Mucosa of stomach (tissue), 1 donor: ENCODE results near the gene PI4KA.
"Not testable (repeated sequence)": the region's sequence is repeated elsewhere in the genome, so short reads cannot be mapped to it uniquely, and the experiment has no call there.

Source experiments
- H3K27me3 ChIP-seq: one replicate; pipeline ENCODE4 v1.7.0; 2013; ENCODE audit warnings: mild to moderate bottlenecking, low read length; ENCODE audit not compliant: control insufficient read depth, insufficient read depth
- H3K36me3 ChIP-seq: one replicate; pipeline ENCODE4 v1.7.0; 2013; ENCODE audit warnings: low read length; ENCODE audit not compliant: control insufficient read depth, insufficient read depth
- H3K4me1 ChIP-seq: one replicate; pipeline ENCODE4 v1.7.0; 2013; ENCODE audit warnings: mild to moderate bottlenecking, low read length; ENCODE audit not compliant: control insufficient read depth, insufficient read depth
- H3K4me3 ChIP-seq: one replicate; pipeline ENCODE4 v1.7.0; 2013; ENCODE audit warnings: low read length
- H3K9ac ChIP-seq: one replicate; pipeline ENCODE4 v1.7.0; 2013; ENCODE audit warnings: mild to moderate bottlenecking, low read length, moderate library complexity
- H3K9me3 ChIP-seq: one replicate; pipeline ENCODE4 v1.7.0; 2013; ENCODE audit warnings: mild to moderate bottlenecking, low read length, moderate library complexity; ENCODE audit not compliant: control insufficient read depth
- donor health status: Pancreatic carcinoma.

PI4KA gene

GRCh38 chr22:20857838-20858614, 585 bp downstream of the PI4KA start:
- Histone ChIP-seq H3K4me3 (peak overlapping the region; percentile 40), H3K4me1 (peaks cover 23% of the 10 kb centered on the region), H3K9ac (peak overlapping the region; percentile 78), H3K9me3 (no peaks in the 10 kb centered on the region), H3K36me3 (no peaks in the 10 kb centered on the region), H3K27me3 (no peaks in the 10 kb centered on the region)

- H3K36me3 ChIP-seq, result no peaks in the 10 kb centered on the region
- no peak overlapping the region for H3K4me3 ChIP-seq
- peaks cover 23% of the 10 kb centered on the region for H3K4me1 ChIP-seq
- no peaks in the 10 kb centered on the region for H3K27me3 ChIP-seq
- no peaks in the 10 kb centered on the region for H3K9me3 ChIP-seq
- peak overlapping the region; percentile 78 for H3K9ac ChIP-seq
Measured at GRCh38 chr22:20857247-20857643, 1.4 kb downstream of the PI4KA start.

GRCh38 chr22:20853236-20853660, 5.4 kb downstream of the PI4KA start:
- Histone ChIP-seq H3K4me3 (no peak overlapping the region), H3K4me1 (peaks cover 13% of the 10 kb centered on the region), H3K27me3 (no peaks in the 10 kb centered on the region), H3K9me3 (no peaks in the 10 kb centered on the region), H3K36me3 (no peaks in the 10 kb centered on the region), H3K9ac (no peak overlapping the region)

GRCh38 chr22:20852503-20852902, 6.1 kb downstream of the PI4KA start:
- Histone ChIP-seq H3K9ac (no peak overlapping the region), H3K36me3 (no peaks in the 10 kb centered on the region), H3K27me3 (no peaks in the 10 kb centered on the region), H3K9me3 (no peaks in the 10 kb centered on the region), H3K4me3 (no peak overlapping the region), H3K4me1 (peaks cover 8% of the 10 kb centered on the region)

GRCh38 chr22:20852076-20852475, 6.5 kb downstream of the PI4KA start:
- Histone ChIP-seq H3K36me3 (no peaks in the 10 kb centered on the region), H3K9me3 (no peaks in the 10 kb centered on the region), H3K4me3 (no peak overlapping the region), H3K9ac (no peak overlapping the region), H3K27me3 (no peaks in the 10 kb centered on the region), H3K4me1 (peaks cover 5% of the 10 kb centered on the region)

GRCh38 chr22:20847318-20847822, 11.2 kb downstream of the PI4KA start:
- Histone ChIP-seq H3K36me3 (no peaks in the 10 kb centered on the region), H3K9ac (no peak overlapping the region), H3K4me3 (no peak overlapping the region), H3K9me3 (no peaks in the 10 kb centered on the region), H3K4me1 (peaks cover 19% of the 10 kb centered on the region), H3K27me3 (no peaks in the 10 kb centered on the region)

GRCh38 chr22:20844055-20845037, 14.3 kb downstream of the PI4KA start:
- Histone ChIP-seq H3K36me3 (no peaks in the 10 kb centered on the region), H3K9me3 (no peaks in the 10 kb centered on the region), H3K4me3 (no peak overlapping the region), H3K9ac (no peak overlapping the region), H3K27me3 (no peaks in the 10 kb centered on the region), H3K4me1 (peaks cover 36% of the 10 kb centered on the region)

GRCh38 chr22:20843501-20843900, 15.1 kb downstream of the PI4KA start:
- Histone ChIP-seq H3K36me3 (no peaks in the 10 kb centered on the region), H3K9me3 (no peaks in the 10 kb centered on the region), H3K4me3 (no peak overlapping the region), H3K4me1 (peaks cover 36% of the 10 kb centered on the region), H3K9ac (no peak overlapping the region), H3K27me3 (no peaks in the 10 kb centered on the region)

GRCh38 chr22:20840646-20841371, 17.8 kb downstream of the PI4KA start:
- Histone ChIP-seq H3K4me1 (peaks cover 36% of the 10 kb centered on the region), H3K9ac (no peak overlapping the region), H3K36me3 (no peaks in the 10 kb centered on the region), H3K4me3 (no peak overlapping the region), H3K27me3 (no peaks in the 10 kb centered on the region), H3K9me3 (no peaks in the 10 kb centered on the region)

GRCh38 chr22:20839837-20840645, 18.6 kb downstream of the PI4KA start:
- peaks cover 35% of the 10 kb centered on the region for H3K4me1 ChIP-seq
- no peaks in the 10 kb centered on the region for H3K36me3 ChIP-seq
- no peaks in the 10 kb centered on the region for H3K9me3 ChIP-seq
- H3K27me3 ChIP-seq, result no peaks in the 10 kb centered on the region
- H3K9ac ChIP-seq, result no peak overlapping the region
- no peak overlapping the region for H3K4me3 ChIP-seq

GRCh38 chr22:20839354-20839753, 19.3 kb downstream of the PI4KA start:
- H3K36me3 ChIP-seq, H3K4me3 ChIP-seq, H3K9ac ChIP-seq, H3K27me3 ChIP-seq, H3K9me3 ChIP-seq: not testable (repeated sequence)
- H3K4me1 ChIP-seq, result peaks cover 30% of the 10 kb centered on the region
